IMR-90 (cell line): Measurements from ENCODE around the gene TGM2. TPM values are rescaled to one million over a fixed set of nuclear protein-coding genes. Genes with fewer than 3 reads are reported as not detected.
A peak's percentile ranks its signal among the peaks of the same experiment; 100 is the strongest.

Source experiments
- ATAC-seq: fragments of 200-7000 bp; cut with Tn5 transposase; 2 replicates; pipeline ENCODE4 v1.9.1; 2020; ENCODE audit warnings: low read depth, mild to moderate bottlenecking, moderate library complexity
- BruUV-seq: library from RNA; stranded (reverse); fragments of 400-500 nt; replicated peaks from 2 replicates; lab custom pipeline; 2021; lab: Mats Ljungman, UMichigan
- CTCF ChIA-PET: fragments of 300-600 bp; formaldehyde crosslinking; extraction: SDS; loops from one replicate; lab custom pipeline; 2021; ENCODE audit warnings: antibody characterized with exemption; lab: Yijun Ruan, JAX
- POLR2A ChIA-PET: fragments of 300-600 bp; sonication (Branson Sonifier 250); formaldehyde crosslinking; loops from one replicate; lab custom pipeline; 2022; ENCODE audit warnings: antibody characterized with exemption; ENCODE audit not compliant: unreplicated experiment; lab: Charles Lee
- DNase-seq: peaks from one replicate; pipeline ENCODE4 v3.0.0; 2013
- H2AFZ ChIP-seq: replicated peaks from 2 replicates; pipeline ENCODE3; 2013; ENCODE audit warnings: low read length, mild to moderate bottlenecking; ENCODE audit not compliant: poor library complexity
- H2AK5ac ChIP-seq: 2 replicates; pipeline ENCODE4 v1.6.1; 2013; ENCODE audit warnings: low read depth, low read length, inconsistent platforms
- H2AK9ac ChIP-seq: replicated peaks from 2 replicates; pipeline ENCODE3; 2013; ENCODE audit warnings: mild to moderate bottlenecking, low read depth, low read length, moderate library complexity; ENCODE audit not compliant: poor library complexity
- H2BK120ac ChIP-seq: 2 replicates; pipeline ENCODE4 v1.6.1; 2013; ENCODE audit warnings: low read depth, low read length, inconsistent platforms
- H2BK15ac ChIP-seq: 3 replicates; pipeline ENCODE4 v1.6.1; 2013; ENCODE audit warnings: low read depth, low read length, inconsistent platforms
- H2BK20ac ChIP-seq: 2 replicates; pipeline ENCODE4 v1.6.1; 2013; ENCODE audit warnings: low read depth, mild to moderate bottlenecking, inconsistent platforms, low read length, moderate library complexity
- H2BK5ac ChIP-seq: 2 replicates; pipeline ENCODE4 v1.6.1; 2013; ENCODE audit warnings: mild to moderate bottlenecking, low read depth, low read length, inconsistent platforms; ENCODE audit not compliant: poor library complexity, severe bottlenecking
- H3K14ac ChIP-seq: replicated peaks from 2 replicates; pipeline ENCODE4 v1.6.1; 2013; ENCODE audit warnings: low read depth, low read length, inconsistent platforms
- H3K18ac ChIP-seq: 2 replicates; pipeline ENCODE4 v1.6.1; 2013; ENCODE audit warnings: low read depth, low read length, control low read depth
- H3K23ac ChIP-seq: 2 replicates; pipeline ENCODE4 v1.6.1; 2013; ENCODE audit warnings: low read depth, low read length, inconsistent platforms
- H3K27ac ChIP-seq: 2 replicates; pipeline ENCODE4 v1.5.1; 2013; ENCODE audit warnings: mild to moderate bottlenecking, control low read depth, low read length; ENCODE audit not compliant: insufficient read depth
- H3K27me3 ChIP-seq: 2 replicates; pipeline ENCODE4 v1.6.1; 2013; ENCODE audit warnings: low read length; ENCODE audit not compliant: control insufficient read depth, insufficient read depth
- H3K36me3 ChIP-seq: 2 replicates; pipeline ENCODE4 v1.6.1; 2013; ENCODE audit warnings: low read length, mixed read lengths; ENCODE audit not compliant: control insufficient read depth, insufficient read depth
- H3K4ac ChIP-seq: 2 replicates; pipeline ENCODE4 v1.6.1; 2013; ENCODE audit warnings: low read depth, low read length, inconsistent platforms
- H3K4me1 ChIP-seq: 2 replicates; pipeline ENCODE4 v1.6.1; 2013; ENCODE audit warnings: low read length, mixed read lengths; ENCODE audit not compliant: control insufficient read depth, insufficient read depth
- H3K4me2 ChIP-seq: 2 replicates; pipeline ENCODE4 v1.6.1; 2013; ENCODE audit warnings: low read depth, mild to moderate bottlenecking, control low read depth, low read length, moderate library complexity
- H3K4me3 ChIP-seq: 2 replicates; pipeline ENCODE4 v1.5.1; 2013; ENCODE audit warnings: low read depth, mild to moderate bottlenecking, control low read depth, low read length, moderate library complexity; ENCODE audit not compliant: insufficient read depth
- H3K56ac ChIP-seq: 2 replicates; pipeline ENCODE4 v1.6.1; 2013; ENCODE audit warnings: low read length, inconsistent platforms; ENCODE audit not compliant: insufficient read depth; ENCODE audit errors: extremely low read depth
- H3K79me1 ChIP-seq, 2 experiments: 2 replicates each; pipeline ENCODE4 v1.6.1; 2013; ENCODE audit warnings: low read length in 2 of 2, inconsistent platforms in 1 of 2, low read depth in 1 of 2
- H3K9ac ChIP-seq: 2 replicates; pipeline ENCODE4 v1.6.1; 2013; ENCODE audit warnings: low read depth, low read length, control low read depth
- H3K9me1 ChIP-seq: 2 replicates; pipeline ENCODE4 v1.6.1; 2013; ENCODE audit warnings: low read length, inconsistent platforms; ENCODE audit not compliant: insufficient read depth
- H3K9me3 ChIP-seq: 2 replicates; pipeline ENCODE4 v1.6.1; 2013; ENCODE audit warnings: low read length; ENCODE audit not compliant: control insufficient read depth, insufficient read depth
- H4K20me1 ChIP-seq: 2 replicates; pipeline ENCODE4 v1.6.1; 2013; ENCODE audit warnings: low read length, inconsistent platforms; ENCODE audit not compliant: insufficient read depth
- H4K5ac ChIP-seq: 2 replicates; pipeline ENCODE4 v1.6.1; 2013; ENCODE audit warnings: mild to moderate bottlenecking, low read depth, low read length, control low read depth
- H4K8ac ChIP-seq, 2 experiments: 2 replicates each; pipeline ENCODE4 v1.6.1; 2013; ENCODE audit warnings: low read depth in 2 of 2, low read length in 2 of 2, control low read depth in 1 of 2, inconsistent platforms in 1 of 2
- H4K91ac ChIP-seq: 2 replicates; pipeline ENCODE4 v1.6.1; 2013; ENCODE audit warnings: low read depth, low read length, inconsistent platforms; ENCODE audit not compliant: insufficient read depth
- BHLHE40 ChIP-seq: fragments of 150-350 bp; IDR thresholded peaks from 2 replicates; pipeline ENCODE4 v1.6.1; 2016; ENCODE audit warnings: mild to moderate bottlenecking, low read depth, low read length
- CEBPB ChIP-seq: IDR thresholded peaks from 2 replicates; pipeline ENCODE4 v1.6.1; 2012; ENCODE audit warnings: low read depth, low read length, improper control_type of control experiment
- CHD1 ChIP-seq: IDR thresholded peaks from 2 replicates; pipeline ENCODE4 v1.6.1; 2012; ENCODE audit warnings: low read depth, low read length, improper control_type of control experiment
- FOS ChIP-seq: fragments of 150-350 bp; IDR thresholded peaks from 2 replicates; pipeline ENCODE4 v1.6.1; 2016; ENCODE audit warnings: low read depth, low read length
- MAFK ChIP-seq: IDR thresholded peaks from 2 replicates; pipeline ENCODE4 v1.6.1; 2012; ENCODE audit warnings: low read depth, low read length, improper control_type of control experiment
- MAZ ChIP-seq: IDR thresholded peaks from 2 replicates; pipeline ENCODE4 v1.6.1; 2012; ENCODE audit warnings: low read depth, mild to moderate bottlenecking, low read length, improper control_type of control experiment, moderate library complexity, borderline replicate concordance
- MXI1 ChIP-seq: IDR thresholded peaks from 2 replicates; pipeline ENCODE4 v1.6.1; 2012; ENCODE audit warnings: low read depth, mild to moderate bottlenecking, low read length, moderate library complexity, borderline replicate concordance
- NFE2L2 ChIP-seq: fragments of 150-350 bp; IDR thresholded peaks from 2 replicates; pipeline ENCODE4 v1.6.1; 2016; ENCODE audit warnings: low read depth, mild to moderate bottlenecking, low read length
- POLR2A ChIP-seq: IDR thresholded peaks from 2 replicates; pipeline ENCODE4 v1.6.1; 2012; ENCODE audit warnings: mild to moderate bottlenecking, low read depth, low read length
- RAD21 ChIP-seq: IDR thresholded peaks from 2 replicates; pipeline ENCODE4 v1.6.1; 2012; ENCODE audit warnings: low read length, improper control_type of control experiment
- RCOR1 ChIP-seq: IDR thresholded peaks from 2 replicates; pipeline ENCODE4 v1.6.1; 2012; ENCODE audit warnings: mild to moderate bottlenecking, low read length, improper control_type of control experiment; ENCODE audit not compliant: insufficient replicate concordance
- RFX5 ChIP-seq: IDR thresholded peaks from 2 replicates; pipeline ENCODE4 v1.8.0; 2012; ENCODE audit warnings: low read depth, mild to moderate bottlenecking, low read length, moderate library complexity
- SMC3 ChIP-seq: fragments of 150-350 bp; IDR thresholded peaks from 2 replicates; pipeline ENCODE4 v1.6.1; 2016; ENCODE audit warnings: low read depth, mild to moderate bottlenecking, antibody characterized with exemption, low read length, moderate library complexity
- WGBS, 2 experiments: methylation state at CpG; one replicate each; pipeline versions ENCODE4 v1.1.5 to v1.1.7; 2013; ENCODE audit warnings: missing lambda C conversion rate in 2 of 2; ENCODE audit not compliant: insufficient read length in 1 of 2; ENCODE audit errors: extremely low coverage in 2 of 2; 5-methylcytosine and 5-hydroxymethylcytosine counted together
- dilution Hi-C: fragments of 300-500 bp; cut with HindIII; formaldehyde crosslinking; loops from one replicate; pipeline ENCODE4 v1.14.3; 2018; ENCODE audit warnings: low sequenced_read_pairs; ENCODE audit not compliant: unreplicated experiment
- in situ Hi-C: fragments of 300-500 bp; cut with MboI; formaldehyde crosslinking; loops from 3 replicates; pipeline ENCODE4 v1.14.3; 2019; ENCODE audit warnings: low sequenced_read_pairs, inconsistent platforms, mixed read lengths
- intact Hi-C: fragments of 100-400 bp; cut with micrococcal nuclease; formaldehyde crosslinking; loops from 2 replicates; pipeline ENCODE4 v1.10.0; 2022
- polyA plus RNA-seq, 3 experiments: library from polyadenylated mRNA; depleted of rRNA; stranded (reverse); fragments of >200 nt; gene quantifications; 2 replicates each; pipeline ENCODE4 v1.2.3, GENCODE V29; 2012; ENCODE audit warnings: low replicate concordance in 1 of 3
- total RNA-seq: library from RNA; depleted of rRNA; stranded (reverse); fragments of >200 nt; gene quantifications from 2 replicates; pipeline ENCODE4 v1.2.3, GENCODE V29; 2012
- TF ChIP-seq, protein P1 (sequence below): conservative IDR thresholded peaks from 2 replicates; pipeline ENCODE4 v1.5.1; 2012; ENCODE audit warnings: mild to moderate bottlenecking, low read depth, low read length, improper control_type of control experiment
- TF ChIP-seq, protein P2 (sequence below): fragments of 150-350 bp; IDR thresholded peaks from 2 replicates; pipeline ENCODE4 v1.6.1; 2016; ENCODE audit warnings: low read depth, mild to moderate bottlenecking, low read length, moderate library complexity, borderline replicate concordance

TGM2 gene
- total and polyA plus RNA-seq, 2 of the 4 experiments (the other 2 are of a cell fraction): 239 to 268 TPM

DNA sequence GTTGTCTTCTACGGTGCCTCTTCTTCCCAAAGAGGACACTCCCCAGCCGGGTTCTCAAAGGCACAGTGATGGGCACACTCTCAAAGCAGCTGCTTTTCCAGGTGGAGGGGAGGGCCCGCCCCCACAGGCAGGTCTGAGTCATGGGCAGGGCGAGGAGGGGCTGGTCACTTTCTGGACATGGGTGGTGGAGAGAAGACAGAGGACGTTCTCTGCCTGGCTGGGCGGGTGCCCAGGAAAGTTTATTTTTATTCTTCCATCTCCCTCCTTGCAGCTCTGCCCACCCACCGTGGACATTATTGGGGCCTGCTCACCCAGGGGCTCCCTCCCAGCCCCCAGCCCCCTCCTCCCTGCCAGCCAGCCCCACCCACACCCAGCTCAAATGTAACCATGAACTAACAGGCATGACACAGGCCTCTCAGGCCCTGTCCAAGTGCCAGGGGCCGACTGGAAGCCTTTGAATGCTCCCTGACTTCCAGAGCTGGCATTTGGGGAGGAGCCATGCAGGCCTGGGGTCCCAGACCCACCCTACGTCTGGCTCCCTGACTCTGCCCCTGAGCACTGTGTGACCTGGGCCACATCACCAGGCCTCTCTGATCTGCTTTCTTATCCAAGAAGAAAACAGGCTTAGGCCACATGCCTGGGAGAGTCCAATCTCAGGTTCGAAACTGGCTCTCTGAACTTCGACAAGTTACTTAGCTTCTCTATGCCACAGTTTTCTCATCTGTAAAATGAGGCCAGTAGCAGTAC, 8.0 kb downstream of the TGM2 start:
- Histone ChIP-seq H3K79me1 (peaks cover 7 to 73% of the 10 kb centered on the region in 2 experiments; a peak in 3 of 4 replicates), H3K36me3 (peaks cover 63% of the 10 kb centered on the region), H2BK20ac (peak overlapping the region; percentile 36; the same call in 1 of the 2 replicates), H3K9me3 (no peaks in the 10 kb centered on the region), H3K4me3 (no peak overlapping the region), H3K27me3 (no peaks in the 10 kb centered on the region), H4K91ac (peak overlapping the region; percentile 52), H3K4ac (peak overlapping the region; percentile 82), H3K56ac (no peak overlapping the region), H3K27ac (peak overlapping the region; percentile 47), H2AK9ac (no peak overlapping the region), H2BK120ac (peak overlapping the region; percentile 50), H3K4me1 (peaks cover 21% of the 10 kb centered on the region), H3K23ac (peak overlapping the region; percentile 21; the same call in 1 of the 2 replicates), H4K8ac (peak overlapping the region; percentile 54 to 63; a peak in 2 of 4 replicates), H3K9me1 (peaks cover 9% of the 10 kb centered on the region), H3K4me2 (no peak overlapping the region), H4K20me1 (no peaks in the 10 kb centered on the region; the same call in 1 of the 2 replicates), H3K9ac (peak overlapping the region; percentile 37), H2BK15ac (peak overlapping the region; percentile 45; the same call in 1 of the 3 replicates), H3K14ac (peak overlapping the region; percentile 30), H3K18ac (peak overlapping the region; percentile 60), H4K5ac (peak overlapping the region; percentile 30; the same call in 1 of the 2 replicates), H2BK5ac (peak overlapping the region; percentile 32), H2AFZ (peak overlapping the region; percentile 60), H2AK5ac (peak overlapping the region; percentile 78)
- CTCF ChIA-PET: interaction anchor here (1.1 to 2.1 kb wide), 3 partner anchors 18 to 66 kb away, joined by 3 to 6 read pairs (median 3); no protein-coding TSS in a partner anchor
- intact Hi-C loops (no loop called here), in situ Hi-C loops (no loop called here), dilution Hi-C loops (no loop called here)
- WGBS, 2 experiments: 20% methylated on average over 2 of the region's 11 CpGs; no CpG with 5 or more reads in 1 of the 2 experiments
- POLR2A ChIA-PET: no interaction called here
- peak; percentile 33; the same call in 1 of the 2 replicates for ATAC-seq
- no TSS peak for BruUV-seq
- DNase-seq: peak; percentile 34
- TF ChIP-seq RCOR1 (no peak), SMC3 (no peak), POLR2A (no peak), CHD1 (no peak), RAD21 (no peak), NFE2L2 (no peak), RFX5 (no peak), CEBPB (no peak), FOS (no peak), BHLHE40 (no peak), MAFK (no peak), MXI1 (no peak), MAZ (no peak)
- TF ChIP-seq, protein P1, sequence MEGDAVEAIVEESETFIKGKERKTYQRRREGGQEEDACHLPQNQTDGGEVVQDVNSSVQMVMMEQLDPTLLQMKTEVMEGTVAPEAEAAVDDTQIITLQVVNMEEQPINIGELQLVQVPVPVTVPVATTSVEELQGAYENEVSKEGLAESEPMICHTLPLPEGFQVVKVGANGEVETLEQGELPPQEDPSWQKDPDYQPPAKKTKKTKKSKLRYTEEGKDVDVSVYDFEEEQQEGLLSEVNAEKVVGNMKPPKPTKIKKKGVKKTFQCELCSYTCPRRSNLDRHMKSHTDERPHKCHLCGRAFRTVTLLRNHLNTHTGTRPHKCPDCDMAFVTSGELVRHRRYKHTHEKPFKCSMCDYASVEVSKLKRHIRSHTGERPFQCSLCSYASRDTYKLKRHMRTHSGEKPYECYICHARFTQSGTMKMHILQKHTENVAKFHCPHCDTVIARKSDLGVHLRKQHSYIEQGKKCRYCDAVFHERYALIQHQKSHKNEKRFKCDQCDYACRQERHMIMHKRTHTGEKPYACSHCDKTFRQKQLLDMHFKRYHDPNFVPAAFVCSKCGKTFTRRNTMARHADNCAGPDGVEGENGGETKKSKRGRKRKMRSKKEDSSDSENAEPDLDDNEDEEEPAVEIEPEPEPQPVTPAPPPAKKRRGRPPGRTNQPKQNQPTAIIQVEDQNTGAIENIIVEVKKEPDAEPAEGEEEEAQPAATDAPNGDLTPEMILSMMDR: no peak
- TF ChIP-seq, protein P2, sequence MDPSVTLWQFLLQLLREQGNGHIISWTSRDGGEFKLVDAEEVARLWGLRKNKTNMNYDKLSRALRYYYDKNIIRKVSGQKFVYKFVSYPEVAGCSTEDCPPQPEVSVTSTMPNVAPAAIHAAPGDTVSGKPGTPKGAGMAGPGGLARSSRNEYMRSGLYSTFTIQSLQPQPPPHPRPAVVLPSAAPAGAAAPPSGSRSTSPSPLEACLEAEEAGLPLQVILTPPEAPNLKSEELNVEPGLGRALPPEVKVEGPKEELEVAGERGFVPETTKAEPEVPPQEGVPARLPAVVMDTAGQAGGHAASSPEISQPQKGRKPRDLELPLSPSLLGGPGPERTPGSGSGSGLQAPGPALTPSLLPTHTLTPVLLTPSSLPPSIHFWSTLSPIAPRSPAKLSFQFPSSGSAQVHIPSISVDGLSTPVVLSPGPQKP: no peak
